ENCODE data around the gene TMEM223.

Gene TMEM223

DNA sequence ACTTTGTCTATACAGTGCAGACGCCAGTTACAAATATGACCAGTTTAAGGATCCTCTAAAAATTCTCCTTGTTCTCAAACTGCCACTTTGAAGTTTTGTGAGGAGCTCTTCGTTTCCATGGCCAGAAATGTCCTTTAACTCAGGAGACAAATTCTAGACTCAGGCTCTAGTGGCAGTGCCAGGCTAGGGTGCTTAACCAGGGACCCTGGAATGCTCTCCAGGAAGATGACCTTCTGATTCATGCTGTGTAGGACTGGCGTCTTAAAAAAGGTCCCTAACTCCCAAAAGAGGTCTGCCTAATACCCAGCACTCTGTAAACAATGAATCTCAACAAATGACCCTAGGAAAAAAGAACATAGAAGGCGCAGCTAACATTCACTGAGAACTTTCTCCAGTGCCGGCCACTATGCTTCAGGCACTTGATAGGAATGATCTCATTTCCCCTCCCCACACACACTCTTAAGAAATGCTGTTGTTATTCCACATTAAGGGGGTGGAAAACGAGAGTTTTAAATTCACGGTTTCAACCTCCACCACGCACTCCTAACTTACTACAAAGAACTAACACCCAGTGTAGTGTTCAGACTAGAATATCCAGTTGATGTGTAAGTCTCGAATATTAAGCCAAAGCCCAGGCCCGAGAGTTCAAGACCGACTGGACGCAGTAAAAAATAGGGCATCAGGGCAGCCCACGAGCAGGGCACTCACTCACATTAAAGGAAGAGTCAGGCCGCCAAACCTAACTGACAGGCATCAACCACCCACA lies 12.7 kb upstream of the TMEM223 start:
- Histone ChIP-seq H3K27me3 (ENCODE audit: control insufficient read depth, low read length) (no peaks in the 10 kb centered on the region), H3K9me2 (replicated peaks; ENCODE audit: control insufficient read depth, low read length) (no peaks in the 10 kb centered on the region), H4K20me1 (ENCODE audit: control insufficient read depth, insufficient read depth, low read depth, low read length) (peaks cover 9% of the 10 kb centered on the region), H3K4me1 (ENCODE audit: control insufficient read depth, low read length) (peaks cover 27% of the 10 kb centered on the region), H3K36me3 (ENCODE audit: control insufficient read depth, low read length) (peaks cover 53% of the 10 kb centered on the region), H3K4me3 (ENCODE audit: low read length) (peak overlapping the region; percentile 80), H3K79me2 (ENCODE audit: control insufficient read depth, low read length) (peaks cover 43% of the 10 kb centered on the region), H3F3A (ENCODE audit: control insufficient read depth, insufficient read depth) (no peaks in the 10 kb centered on the region), H3K4me2 (ENCODE audit: low read length) (peak overlapping the region; percentile 85), H3K9me3 (ENCODE audit: control insufficient read depth, insufficient read depth, low read length) (no peaks in the 10 kb centered on the region), H3K27ac (ENCODE audit: low read depth, low read length) (peak overlapping the region; percentile 37; the same call in 1 of the 2 replicates)
- TF ChIP-seq EZH2phosphoT487 (IDR thresholded peaks at IDR 0.05; ENCODE audit: borderline replicate concordance, low read length) = no peak
- TF ChIP-seq, protein P1, sequence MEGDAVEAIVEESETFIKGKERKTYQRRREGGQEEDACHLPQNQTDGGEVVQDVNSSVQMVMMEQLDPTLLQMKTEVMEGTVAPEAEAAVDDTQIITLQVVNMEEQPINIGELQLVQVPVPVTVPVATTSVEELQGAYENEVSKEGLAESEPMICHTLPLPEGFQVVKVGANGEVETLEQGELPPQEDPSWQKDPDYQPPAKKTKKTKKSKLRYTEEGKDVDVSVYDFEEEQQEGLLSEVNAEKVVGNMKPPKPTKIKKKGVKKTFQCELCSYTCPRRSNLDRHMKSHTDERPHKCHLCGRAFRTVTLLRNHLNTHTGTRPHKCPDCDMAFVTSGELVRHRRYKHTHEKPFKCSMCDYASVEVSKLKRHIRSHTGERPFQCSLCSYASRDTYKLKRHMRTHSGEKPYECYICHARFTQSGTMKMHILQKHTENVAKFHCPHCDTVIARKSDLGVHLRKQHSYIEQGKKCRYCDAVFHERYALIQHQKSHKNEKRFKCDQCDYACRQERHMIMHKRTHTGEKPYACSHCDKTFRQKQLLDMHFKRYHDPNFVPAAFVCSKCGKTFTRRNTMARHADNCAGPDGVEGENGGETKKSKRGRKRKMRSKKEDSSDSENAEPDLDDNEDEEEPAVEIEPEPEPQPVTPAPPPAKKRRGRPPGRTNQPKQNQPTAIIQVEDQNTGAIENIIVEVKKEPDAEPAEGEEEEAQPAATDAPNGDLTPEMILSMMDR (IDR thresholded peaks at IDR 0.05; ENCODE audit: low read depth, low read length, poor library complexity, severe bottlenecking) = no peak

DNA sequence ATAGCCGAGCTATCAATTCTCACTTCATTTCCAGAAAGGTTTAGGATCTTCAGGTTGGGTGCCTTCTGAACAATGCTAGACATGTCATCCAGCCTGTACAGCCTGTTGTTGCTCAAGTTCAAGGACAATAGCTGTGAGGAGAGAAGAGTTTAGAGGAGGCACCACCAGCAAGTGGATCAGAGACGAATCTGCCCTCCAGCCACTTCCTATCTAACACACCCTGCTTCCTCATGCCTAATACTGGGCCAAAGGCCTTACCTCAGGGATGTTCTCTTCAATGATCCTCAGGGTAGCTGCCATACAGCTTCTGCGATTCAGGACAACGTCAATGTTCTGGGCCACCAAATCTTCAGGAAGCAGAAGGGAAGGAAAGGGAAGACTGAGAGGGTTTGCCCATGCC lies 9.3 kb upstream of the TMEM223 start:
- H3K27me3 ChIP-seq (ENCODE audit: control insufficient read depth, low read length) = no peaks in the 10 kb centered on the region
- no peak for TF ChIP-seq EZH2phosphoT487 (IDR thresholded peaks at IDR 0.05; ENCODE audit: borderline replicate concordance, low read length)
- TF ChIP-seq, protein P1 (IDR thresholded peaks at IDR 0.05; ENCODE audit: low read depth, low read length, poor library complexity, severe bottlenecking) = no peak
- H3K4me1 ChIP-seq (ENCODE audit: control insufficient read depth, low read length) = peaks cover 13% of the 10 kb centered on the region
- peaks cover 79% of the 10 kb centered on the region for H3K36me3 ChIP-seq (ENCODE audit: control insufficient read depth, low read length)
- no peak overlapping the region for H3K4me2 ChIP-seq (ENCODE audit: low read length)
- no peaks in the 10 kb centered on the region for H3K9me2 ChIP-seq (replicated peaks; ENCODE audit: control insufficient read depth, low read length)
- no peaks in the 10 kb centered on the region for H3F3A ChIP-seq (ENCODE audit: control insufficient read depth, insufficient read depth)
- H3K27ac ChIP-seq (ENCODE audit: low read depth, low read length) = no peak overlapping the region
- H4K20me1 ChIP-seq (ENCODE audit: control insufficient read depth, insufficient read depth, low read depth, low read length) = peaks cover 9% of the 10 kb centered on the region
- H3K4me3 ChIP-seq (ENCODE audit: low read length) = no peak overlapping the region
- no peaks in the 10 kb centered on the region for H3K9me3 ChIP-seq (ENCODE audit: control insufficient read depth, insufficient read depth, low read length)
- peaks cover 41% of the 10 kb centered on the region for H3K79me2 ChIP-seq (ENCODE audit: control insufficient read depth, low read length)

DNA sequence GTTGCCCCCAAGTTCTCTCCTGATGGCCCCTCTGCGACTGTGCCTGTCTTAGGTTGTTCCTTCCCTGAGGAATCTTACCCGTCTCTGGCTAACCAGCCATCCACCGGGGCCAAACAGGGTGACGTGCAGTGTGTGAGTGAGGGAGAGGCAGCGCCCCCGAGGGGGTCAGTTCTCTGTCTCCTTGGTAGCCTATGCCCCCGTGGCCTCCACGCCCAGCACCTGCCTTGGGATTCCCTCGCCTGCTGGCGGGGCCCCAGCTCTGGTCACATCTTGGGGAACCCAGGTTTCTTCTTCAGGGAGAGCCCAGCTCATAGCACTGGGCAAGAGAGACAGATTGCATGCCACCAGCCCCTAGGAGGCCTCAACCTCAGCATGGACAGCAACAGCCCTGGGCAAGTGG lies 7.7 kb upstream of the TMEM223 start:
- Histone ChIP-seq H3K9me3 (ENCODE audit: control insufficient read depth, insufficient read depth, low read length) (no peaks in the 10 kb centered on the region), H3K27ac (ENCODE audit: low read depth, low read length) (no peak overlapping the region), H3K36me3 (ENCODE audit: control insufficient read depth, low read length) (peaks cover 91% of the 10 kb centered on the region), H3F3A (ENCODE audit: control insufficient read depth, insufficient read depth) (no peaks in the 10 kb centered on the region), H3K9me2 (replicated peaks; ENCODE audit: control insufficient read depth, low read length) (no peaks in the 10 kb centered on the region), H3K4me2 (ENCODE audit: low read length) (no peak overlapping the region), H3K4me3 (ENCODE audit: low read length) (no peak overlapping the region), H3K4me1 (ENCODE audit: control insufficient read depth, low read length) (peaks cover 12% of the 10 kb centered on the region), H3K79me2 (ENCODE audit: control insufficient read depth, low read length) (peaks cover 29% of the 10 kb centered on the region), H3K27me3 (ENCODE audit: control insufficient read depth, low read length) (no peaks in the 10 kb centered on the region), H4K20me1 (ENCODE audit: control insufficient read depth, insufficient read depth, low read depth, low read length) (peaks cover 9% of the 10 kb centered on the region)
- TF ChIP-seq, protein P1 (IDR thresholded peaks at IDR 0.05; ENCODE audit: low read depth, low read length, poor library complexity, severe bottlenecking) = no peak
- no peak for TF ChIP-seq EZH2phosphoT487 (IDR thresholded peaks at IDR 0.05; ENCODE audit: borderline replicate concordance, low read length)

Data from DOHH2 (cell line).